Stimulated activated CD4-positive, alpha-beta T cell treated with anti-CD3 and anti-CD28 coated beads, TNF-alpha, amount 100 ng/mL, for 24 hours (primary cell): Measurements from ENCODE around the gene ETS1.

Source experiments
- DNase-seq, 3 experiments: peaks; one replicate each; pipeline ENCODE4 v3.0.0-alpha.2; 2020; ENCODE audit warnings: low read depth in 3 of 3

Gene ETS1

DNA sequence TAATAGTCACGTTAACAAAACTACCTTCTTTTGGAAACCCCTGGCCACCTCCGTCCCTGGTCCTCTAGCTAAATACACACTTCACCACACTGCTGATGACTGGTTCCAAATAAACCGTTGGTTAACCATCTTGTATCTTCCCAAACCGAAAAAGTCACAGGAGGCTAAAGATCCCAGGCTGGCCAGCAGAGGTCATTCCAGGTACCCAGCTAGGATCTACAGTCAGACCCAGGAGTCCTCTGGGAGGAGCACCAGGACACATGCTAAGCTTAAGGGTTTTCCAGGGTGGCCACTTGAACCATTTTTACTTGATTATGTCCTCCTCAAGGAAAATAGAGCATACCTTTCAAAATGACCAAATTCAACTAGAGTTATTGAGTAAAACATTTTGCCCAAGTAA lies 103.2 kb downstream of the ETS1 start:
- DNase-seq, result no peak

DNA sequence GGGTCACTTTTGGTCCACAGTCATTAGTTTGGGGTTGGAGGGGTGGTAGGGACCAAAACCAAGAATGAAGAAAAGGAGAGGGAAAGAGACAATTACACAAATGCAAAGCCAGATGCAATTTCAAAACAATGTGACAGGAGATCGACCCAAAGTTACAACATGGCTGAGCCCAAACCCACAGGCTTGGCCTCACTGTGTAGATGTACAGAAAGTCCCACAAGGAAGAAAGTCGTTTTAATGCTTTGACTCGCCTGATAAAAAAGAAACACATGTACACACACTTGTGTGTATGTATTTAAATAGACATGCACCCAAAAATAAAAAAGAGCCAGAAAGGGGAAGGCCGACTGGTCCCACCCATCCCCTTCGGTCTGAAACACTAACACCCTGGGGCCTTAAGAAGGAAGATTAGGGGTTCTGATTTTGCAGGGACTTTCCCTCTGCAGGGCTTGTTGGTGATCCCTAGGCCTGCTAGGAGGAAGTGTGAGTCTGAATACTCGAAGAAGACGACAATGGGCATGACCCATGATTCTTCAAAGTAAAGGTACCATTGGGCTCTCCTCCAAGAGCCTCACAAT lies 104.1 kb downstream of the ETS1 start:
- DNase-seq, result no peak

DNA sequence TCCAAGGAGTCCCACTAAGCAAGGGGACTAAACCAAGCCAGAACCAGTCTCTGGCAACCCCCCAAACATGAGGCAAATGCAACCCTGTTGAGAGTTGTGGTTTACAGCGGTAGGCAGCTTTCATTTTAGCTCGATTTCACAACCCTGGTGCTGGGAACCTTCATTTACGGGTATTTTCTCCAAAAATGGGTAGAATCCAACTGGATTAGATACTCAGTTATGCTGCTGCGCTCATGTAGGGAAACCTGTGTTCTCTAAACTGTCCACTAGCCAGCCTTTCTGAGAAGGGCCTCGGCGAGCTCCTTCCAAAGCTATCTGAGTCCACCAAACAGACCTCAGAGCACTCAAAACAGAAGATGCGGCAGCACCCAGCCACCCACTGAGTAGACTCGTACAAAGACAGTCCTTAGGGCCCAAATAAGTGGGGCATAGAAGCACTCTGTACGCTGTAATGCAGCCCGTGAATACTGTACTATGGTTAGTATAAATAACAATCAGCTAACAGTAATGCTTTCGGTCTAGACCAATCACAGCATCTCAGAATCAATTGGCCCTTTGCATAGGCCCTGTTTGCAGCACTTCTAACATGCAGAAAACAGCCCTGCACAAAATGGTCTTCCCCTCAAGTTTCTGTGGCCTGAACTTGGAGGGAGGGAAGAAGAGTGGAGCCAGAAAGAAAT lies 104.7 kb downstream of the ETS1 start:
- peak in 1 of 3 experiments; percentile 43 for DNase-seq

DNA sequence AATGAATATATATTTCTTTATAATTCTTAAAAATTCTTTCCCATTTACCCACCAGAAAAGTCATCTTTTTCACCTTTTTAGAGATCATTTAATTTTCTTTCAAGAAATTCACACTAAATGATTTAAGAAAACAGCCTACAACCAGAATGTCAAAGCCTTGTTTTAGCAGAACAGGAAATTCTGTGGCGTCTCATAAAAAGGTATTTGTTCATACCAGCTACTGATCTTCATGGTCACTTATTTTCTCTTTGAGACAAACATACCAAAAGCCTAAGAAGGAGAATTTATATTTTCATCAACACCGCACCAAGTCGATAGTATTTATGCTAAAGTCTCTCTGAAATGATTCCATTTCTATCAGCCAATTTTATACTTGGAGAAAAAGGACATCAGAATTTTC lies 105.3 kb downstream of the ETS1 start:
- no peak for DNase-seq

DNA sequence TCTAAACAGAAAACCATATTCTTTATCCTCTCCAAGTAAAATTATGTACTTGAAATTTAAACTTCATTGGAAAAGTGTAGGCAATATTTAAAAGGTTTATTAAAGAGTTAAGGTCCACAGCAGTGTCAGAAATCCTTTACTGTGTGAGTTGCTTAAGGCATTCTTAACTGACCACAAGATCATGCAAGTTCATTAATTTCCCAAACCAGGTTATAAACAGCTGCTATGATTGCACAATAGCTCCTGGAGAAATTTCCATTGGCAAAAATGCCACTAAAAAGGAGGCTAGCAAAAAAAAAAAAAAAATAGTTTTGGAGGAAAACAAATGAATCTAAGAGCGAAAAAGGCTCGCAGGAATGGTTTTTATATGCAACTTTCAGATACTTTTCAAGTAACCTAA lies 106.2 kb downstream of the ETS1 start:
- no peak for DNase-seq

DNA sequence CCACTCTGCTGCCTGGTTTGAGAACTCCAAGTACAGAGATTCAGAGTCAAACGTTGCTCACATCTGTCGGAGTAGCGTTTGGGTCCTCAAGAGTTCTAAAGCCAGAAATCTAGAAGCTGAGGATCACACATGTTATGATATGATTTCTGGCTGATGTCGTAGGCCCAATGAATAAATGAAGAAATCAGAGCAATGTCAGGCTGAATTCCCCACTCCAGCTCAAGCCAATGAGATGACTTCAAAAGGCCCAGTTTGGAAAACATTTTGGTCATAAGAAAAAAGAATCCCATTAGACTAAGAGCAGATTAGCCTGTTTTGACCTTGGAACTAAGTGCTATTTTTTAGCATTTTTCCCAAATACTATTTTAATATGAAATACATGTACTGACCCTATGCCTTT lies 106.7 kb downstream of the ETS1 start:
- DNase-seq, result no peak

DNA sequence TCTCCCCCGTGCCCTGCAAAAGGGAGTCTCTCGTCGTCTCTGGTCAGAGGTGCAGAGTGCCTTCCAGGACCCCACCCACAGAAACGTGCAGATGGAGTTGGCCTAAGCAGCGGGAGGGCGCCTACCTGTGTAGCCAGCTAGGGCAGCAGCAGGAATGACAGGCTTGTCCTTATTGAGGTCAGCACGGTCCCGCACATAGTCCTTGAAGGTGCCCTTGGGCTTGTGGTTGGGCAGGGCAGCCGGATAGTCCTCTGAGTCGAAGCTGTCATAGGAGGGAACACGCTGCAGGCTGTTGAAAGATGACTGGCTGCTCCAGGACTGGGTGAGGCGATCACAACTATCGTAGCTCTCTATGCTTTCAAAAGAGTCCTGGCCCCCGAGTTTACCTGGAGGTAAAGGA lies 107.3 kb downstream of the ETS1 start:
- DNase-seq, result no peak

DNA sequence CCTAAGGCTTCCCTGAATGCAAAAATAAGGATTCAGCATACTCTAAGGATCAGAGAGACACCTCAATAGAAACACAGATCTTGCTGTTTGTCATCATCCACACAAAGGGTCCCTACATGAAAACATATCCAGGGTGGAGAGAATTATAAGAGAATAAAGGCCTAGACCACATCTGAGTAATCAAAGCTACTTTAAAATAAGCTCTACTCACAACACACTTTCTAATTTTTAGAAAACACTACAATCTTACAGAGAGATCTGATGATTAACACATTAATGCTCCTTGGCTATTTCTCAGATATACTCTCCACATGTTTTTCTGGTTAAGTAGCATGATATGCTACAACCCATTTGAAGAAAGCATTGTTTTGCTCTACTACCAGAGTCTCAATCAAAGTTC lies 108.2 kb downstream of the ETS1 start:
- no peak for DNase-seq

DNA sequence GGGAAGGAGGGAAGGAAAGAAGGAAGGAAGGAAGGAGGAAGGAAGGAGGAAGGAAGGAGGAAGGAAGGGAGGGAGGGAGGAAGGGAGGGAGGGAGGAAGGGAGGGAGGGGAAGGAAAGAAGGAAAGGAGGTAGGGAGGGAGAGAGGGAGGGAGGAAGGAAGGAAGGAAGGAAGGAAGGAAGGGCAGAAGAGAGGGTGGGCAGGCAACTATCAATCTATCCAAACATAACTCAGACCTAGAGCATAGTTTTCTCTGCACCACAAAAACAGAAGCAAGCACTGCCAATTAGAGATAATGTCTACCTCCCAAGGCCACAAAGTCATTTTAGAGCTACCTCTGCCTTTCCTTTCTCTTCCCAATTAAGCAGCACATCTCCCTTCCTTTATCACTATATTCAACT lies 109.1 kb downstream of the ETS1 start:
- no peak for DNase-seq

DNA sequence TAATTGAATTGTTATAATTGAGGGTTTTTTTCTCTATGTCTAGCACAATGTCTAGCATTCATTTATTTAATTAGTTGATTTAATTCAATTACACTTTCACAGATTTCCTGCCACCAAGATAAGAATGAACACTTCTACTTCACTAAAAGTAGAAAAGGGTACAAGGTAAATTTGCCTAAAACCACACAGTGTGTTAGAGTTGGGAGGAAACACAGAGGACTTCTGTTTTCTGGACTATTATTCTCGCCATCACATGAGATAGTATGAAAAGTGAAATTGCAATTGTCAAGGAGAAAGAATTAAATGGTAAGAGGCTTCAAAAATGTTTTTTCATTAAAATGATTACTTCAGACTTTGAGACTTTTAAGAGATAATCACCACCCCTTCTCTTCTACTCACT lies 109.5 kb downstream of the ETS1 start:
- no peak for DNase-seq

DNA sequence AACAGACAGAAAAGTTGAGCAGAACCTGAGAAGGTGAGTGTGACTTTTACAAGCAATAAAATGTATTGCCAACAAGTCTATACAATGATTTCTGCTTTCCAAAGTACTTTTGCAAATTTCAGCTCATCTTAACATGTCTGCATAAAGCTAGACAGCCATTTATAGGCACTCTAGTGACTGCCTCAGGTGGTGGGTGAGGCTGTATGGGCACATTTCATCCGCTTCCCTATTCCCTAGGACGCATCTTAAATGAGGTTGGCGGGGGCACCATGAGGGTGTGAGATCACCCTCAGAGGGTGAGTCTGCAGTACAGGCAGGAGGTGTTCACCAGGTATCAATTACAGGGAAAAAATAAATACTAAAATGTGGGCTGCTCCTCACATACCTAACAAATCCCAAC lies 110.1 kb downstream of the ETS1 start:
- no peak for DNase-seq

DNA sequence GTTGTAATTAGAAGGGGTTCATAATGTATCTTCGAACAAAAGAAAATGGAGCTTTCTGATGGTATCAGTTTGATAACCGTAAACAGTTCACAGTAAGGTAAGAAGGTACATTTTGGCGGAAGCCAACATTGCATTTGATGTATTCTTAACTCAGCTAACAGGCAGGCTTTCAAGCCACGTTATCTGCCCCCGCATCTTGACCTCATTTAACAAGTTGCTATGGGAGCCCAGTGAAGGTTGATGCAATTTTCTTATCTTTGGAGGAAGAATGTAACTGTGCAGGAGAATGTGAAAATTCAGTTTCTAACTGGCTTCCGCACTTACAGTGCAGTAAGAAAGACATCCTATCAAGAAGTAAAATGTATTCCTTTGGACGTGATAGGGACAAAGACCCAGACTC lies 110.6 kb downstream of the ETS1 start:
- DNase-seq, result peak in 1 of 3 experiments; percentile 51

DNA sequence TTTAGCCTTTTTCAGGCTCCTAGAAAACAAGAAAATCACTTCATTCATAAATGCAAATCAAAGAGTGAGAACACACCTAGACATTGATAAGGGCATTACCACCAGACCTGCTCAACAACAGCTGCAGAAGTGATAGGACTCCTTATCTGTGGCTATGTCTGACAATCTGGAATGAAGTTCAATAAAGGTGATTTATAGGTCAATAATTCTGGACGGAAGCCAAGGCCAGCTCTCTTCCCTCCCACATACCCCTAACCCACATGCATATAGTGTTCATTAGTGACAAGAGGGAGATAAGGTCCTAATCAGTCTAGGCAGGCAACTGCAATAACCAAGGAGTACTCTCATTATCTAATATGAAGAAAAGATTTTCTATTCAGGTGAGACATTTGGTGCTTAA lies 111.3 kb downstream of the ETS1 start:
- DNase-seq, result no peak

DNA sequence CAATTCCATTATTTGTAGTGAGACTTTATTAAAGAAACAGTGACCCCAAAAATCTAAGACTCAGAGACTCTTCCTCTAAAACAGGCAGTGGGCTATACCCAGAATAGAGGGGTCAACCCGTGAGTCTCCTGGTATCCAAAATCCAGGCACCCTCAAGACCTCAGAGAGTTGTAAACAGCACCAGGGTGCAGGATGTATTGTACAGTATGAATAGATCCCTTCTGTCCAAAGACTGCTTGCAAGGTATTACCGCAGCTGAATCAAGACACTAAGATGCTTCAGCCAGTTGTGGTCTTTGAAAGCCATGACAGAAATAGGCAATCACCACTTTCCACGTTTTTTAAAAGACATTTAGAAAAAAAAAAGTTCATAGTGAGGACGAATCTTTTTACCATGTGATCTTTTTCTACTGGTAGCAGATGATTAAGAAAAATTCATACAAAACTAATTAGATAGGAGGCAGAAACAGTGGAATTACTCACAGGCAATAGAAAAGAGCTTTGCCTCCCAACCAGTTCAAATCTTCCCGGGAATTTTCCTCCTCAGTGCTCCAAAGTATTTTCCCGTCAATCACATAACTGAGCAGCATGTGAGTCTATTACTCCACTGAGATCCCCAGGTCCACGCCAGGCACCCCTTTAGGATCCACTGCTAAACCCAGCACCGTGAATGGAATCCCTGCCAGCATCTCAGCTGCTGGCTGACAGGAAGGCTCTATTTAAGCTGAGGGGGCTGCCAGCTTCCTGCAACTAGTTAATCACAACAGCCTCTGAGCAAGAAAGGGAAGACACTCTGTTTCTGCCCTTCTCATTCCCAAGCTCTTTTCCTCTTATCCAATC lies 113.1 kb downstream of the ETS1 start:
- no peak for DNase-seq

DNA sequence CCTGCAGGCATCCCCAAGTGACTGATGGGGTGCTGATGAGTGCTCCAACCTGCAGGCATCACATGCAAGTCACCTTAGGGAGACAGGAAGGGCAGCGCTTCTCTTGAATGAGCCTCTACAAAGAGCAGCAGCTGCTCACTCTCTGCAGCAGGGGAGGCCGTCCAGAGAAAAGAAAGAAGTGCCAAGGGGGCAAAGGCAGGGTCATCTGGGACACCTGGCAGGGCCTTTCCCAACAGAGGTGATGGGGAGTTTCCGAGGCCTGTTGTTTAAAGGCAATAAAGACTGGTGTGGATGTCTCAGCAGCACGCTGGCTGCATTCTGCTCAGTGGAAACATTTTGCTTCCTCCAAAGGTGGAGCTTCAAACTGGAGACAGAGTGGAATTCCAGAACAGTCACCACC lies 113.7 kb downstream of the ETS1 start:
- no peak for DNase-seq

DNA sequence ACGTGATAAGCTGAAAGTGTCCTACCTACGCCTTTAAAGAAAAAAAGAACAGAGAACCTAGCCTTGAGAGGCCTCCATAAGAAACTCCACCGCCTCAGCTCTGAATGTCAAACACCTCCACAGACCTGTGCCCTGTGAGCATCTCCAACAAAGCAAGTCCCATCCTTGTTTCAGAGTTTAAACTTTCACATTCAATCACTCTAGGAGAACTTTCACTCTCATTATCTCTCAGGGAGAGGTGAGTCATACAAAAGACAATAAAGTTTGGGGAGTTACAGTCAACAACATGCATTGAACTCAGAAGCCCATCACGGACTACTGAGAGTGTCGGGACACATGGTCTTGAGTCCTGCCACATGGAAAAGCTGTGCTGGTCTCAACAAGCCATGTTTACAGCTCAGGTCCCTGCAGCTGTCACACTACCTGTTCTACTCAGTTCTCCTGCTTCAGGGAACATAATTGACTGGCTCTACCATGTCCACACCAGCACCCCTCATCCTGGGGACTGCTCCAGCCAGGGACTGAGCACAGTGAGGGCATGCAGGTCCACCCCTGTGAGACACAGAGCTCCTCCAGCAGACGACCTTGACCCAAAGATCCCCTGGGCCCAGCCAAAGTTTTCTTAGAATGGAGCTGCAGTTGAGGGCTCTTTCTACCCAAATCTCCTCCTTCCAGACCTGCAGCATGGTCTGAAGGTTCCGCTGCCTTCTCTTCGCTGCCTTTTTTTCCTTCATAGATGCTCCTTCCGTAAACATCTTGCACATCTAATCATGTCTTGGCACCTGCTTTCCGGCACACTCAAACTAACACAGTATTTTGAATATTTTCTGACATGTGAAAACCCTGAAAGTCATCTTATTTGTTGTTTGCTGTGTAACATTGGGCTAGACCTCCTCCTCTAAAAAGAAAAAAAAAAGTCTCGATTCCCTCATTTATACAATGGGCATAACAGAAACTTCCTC lies 114.9 kb downstream of the ETS1 start:
- peak in 2 of 3 experiments; percentile 62 to 65 for DNase-seq

DNA sequence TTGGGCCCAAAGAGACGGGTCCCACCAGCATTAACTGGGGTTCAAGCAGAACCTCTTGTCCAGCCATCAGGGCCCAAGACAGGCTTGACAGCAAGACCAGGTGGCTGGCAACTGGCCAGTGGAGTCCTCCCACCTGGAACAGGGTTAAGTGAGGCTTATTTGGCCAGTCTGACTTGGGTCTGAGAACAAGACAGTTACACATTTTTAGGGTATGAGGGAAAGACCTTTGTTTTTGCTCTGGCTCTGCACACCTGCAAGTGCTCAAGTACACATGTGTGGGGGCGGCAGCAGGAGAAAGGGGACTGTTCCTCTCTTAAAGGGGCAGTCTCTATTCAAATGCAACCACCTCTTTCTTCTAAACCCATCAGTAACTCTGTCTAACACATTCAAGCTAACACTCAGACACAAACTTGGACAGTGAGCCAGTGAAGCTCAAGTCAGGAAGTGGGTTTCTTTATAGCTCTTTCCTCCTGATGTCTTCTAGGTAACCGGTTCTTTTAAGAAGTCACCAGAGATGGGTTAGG lies 116.2 kb downstream of the ETS1 start:
- DNase-seq, result no peak

DNA sequence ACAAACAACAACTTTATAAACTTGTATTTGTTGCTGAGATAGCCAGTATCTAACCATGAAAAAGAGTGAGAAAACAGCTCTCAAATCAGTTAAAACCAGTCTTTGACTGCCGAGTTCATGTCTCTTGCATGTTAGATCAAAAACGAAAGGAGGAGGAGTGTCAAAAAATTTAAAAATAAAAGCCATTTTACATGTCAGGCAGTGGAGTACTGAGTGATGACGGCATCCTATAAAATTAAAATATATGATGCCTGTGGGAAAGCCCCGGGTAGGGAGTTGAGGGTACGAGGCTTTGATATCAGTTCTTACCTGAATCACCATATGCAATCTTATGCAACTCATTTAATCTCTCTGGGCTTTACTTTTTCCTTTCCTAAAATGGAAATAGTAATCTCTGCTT lies 117.3 kb downstream of the ETS1 start:
- DNase-seq, result no peak

DNA sequence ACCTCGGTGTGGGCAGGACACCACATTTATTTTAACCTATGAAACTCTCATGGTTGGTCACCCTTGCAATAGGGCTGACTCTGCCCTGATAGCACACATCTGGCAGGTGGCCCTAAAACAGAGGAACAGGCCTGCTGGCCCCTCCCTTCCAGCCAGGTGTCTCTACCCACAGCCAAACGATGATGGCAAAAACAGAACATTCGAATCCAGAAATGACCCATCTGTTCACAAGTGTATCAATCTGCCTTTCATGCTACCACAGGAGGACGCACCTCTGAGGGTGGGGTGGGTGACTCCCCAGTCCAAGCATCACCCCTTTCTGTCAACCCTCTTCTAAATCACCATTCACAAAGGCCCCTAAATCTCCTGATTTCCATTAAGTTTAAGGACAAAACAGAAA lies 118.1 kb downstream of the ETS1 start:
- no peak for DNase-seq

DNA sequence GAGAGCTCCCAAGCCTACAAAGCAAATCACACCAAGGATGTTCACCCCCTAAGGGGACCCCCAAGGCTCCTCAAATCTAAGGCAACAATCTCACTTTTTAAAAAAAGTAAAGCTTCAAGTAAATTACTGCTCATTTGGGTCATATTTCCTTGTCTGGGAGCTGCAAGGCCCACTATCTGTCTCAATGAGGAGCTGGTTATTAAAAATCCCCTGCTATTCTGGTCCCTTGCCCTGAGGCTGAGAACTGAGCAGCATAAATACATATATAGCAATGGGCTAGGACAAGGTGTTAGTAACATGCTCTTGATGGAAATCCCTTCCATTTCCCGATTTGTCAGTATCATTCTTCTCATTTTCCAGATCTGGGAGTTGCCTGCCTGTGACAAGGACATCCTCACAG lies 119.2 kb downstream of the ETS1 start:
- no peak for DNase-seq

DNA sequence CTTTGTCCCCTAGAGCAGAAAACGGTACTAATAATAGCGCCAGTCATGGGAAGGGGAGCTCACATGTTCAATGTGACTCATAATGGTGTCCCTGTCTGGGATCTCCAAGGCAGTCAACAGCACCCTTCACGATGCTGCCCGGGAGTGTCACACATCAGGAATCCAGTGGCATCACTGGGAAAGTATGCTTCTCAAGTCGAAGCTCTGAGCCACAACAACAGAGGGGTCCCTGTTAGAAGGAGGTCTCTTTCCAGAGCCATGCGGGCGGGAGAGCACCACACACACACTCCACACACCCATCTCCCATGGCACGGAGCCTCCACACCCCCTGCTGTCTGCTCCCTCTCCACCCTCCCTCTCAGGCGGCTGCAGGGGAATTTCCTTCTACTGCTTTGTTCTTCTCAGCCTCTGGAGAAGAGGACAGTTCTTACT lies 119.7 kb downstream of the ETS1 start:
- DNase-seq, result no peak

DNA sequence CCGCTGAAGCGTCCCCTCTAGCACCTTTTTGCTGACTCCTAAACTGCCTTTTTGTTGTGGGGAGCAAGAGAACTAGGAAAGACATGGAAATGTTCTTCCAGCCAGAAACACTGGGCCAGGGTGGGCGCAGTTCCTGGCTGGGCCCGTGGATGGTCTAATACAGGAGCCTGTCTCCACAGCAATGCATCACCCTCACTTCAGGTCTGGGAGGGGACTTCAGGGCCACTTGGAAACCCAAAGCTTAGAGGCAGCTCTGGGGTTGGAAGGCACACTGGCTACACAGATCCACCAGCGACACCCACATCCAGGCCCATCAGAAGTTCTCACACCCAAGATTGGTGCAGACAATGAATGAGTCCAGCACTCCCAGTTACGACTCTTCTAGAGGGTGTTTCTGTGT lies 120.3 kb downstream of the ETS1 start:
- no peak for DNase-seq
